ENCODE measurements around the gene COL5A1. TPM values are rescaled to one million over a fixed set of nuclear protein-coding genes. Genes with fewer than 3 reads are reported as not detected.

The COL5A1 gene
- total RNA-seq, 1 donor from 2014 or later = not detected

- no peak for DNase-seq
- Mint-ChIP-seq H3K27ac (no peak overlapping the region), H3K4me1 (peaks cover 2% of the 10 kb centered on the region), H3K27me3 (peaks cover 2% of the 10 kb centered on the region), H3K36me3 (ENCODE audit: low read depth) (no peaks in the 10 kb centered on the region), H3K4me3 (no peak overlapping the region), H3K9me3 (no peaks in the 10 kb centered on the region)
- intact Hi-C loops (cut with micrococcal nuclease) = no loop called here
Observed at GRCh38 chr9:134768709-134769351, 127.2 kb downstream of the COL5A1 start.

- H3K4me3 Mint-ChIP-seq = no peak overlapping the region
- H3K9me3 Mint-ChIP-seq = no peaks in the 10 kb centered on the region
- H3K36me3 Mint-ChIP-seq (ENCODE audit: low read depth) = no peaks in the 10 kb centered on the region
- no peak overlapping the region for H3K27ac Mint-ChIP-seq
- peaks cover 2% of the 10 kb centered on the region for H3K4me1 Mint-ChIP-seq
- intact Hi-C loops (cut with micrococcal nuclease) = no loop called here
- H3K27me3 Mint-ChIP-seq = peaks cover 2% of the 10 kb centered on the region
- no peak for DNase-seq
Observed at GRCh38 chr9:134770972-134771971, 129.7 kb downstream of the COL5A1 start.

- DNase-seq = no peak
- Mint-ChIP-seq H3K27ac (no peak overlapping the region), H3K4me1 (peaks cover 2% of the 10 kb centered on the region), H3K36me3 (ENCODE audit: low read depth) (no peaks in the 10 kb centered on the region), H3K9me3 (no peaks in the 10 kb centered on the region), H3K4me3 (no peak overlapping the region), H3K27me3 (peaks cover 2% of the 10 kb centered on the region)
- intact Hi-C loops (cut with micrococcal nuclease) = no loop called here
Observed at GRCh38 chr9:134772331-134772730, 130.7 kb downstream of the COL5A1 start.

- H3K36me3 Mint-ChIP-seq (ENCODE audit: low read depth) = no peaks in the 10 kb centered on the region
- H3K4me1 Mint-ChIP-seq = peaks cover 2% of the 10 kb centered on the region
- no peak overlapping the region for H3K27ac Mint-ChIP-seq
Observed at GRCh38 chr9:134773842-134774241, 132.2 kb downstream of the COL5A1 start.

GRCh38 chr9:134774410-134774809, 132.8 kb downstream of the COL5A1 start:
- no peak for DNase-seq
- no peaks in the 10 kb centered on the region for H3K36me3 Mint-ChIP-seq (ENCODE audit: low read depth)
- no peaks in the 10 kb centered on the region for H3K9me3 Mint-ChIP-seq
- no peak overlapping the region for H3K27ac Mint-ChIP-seq
- no peak overlapping the region for H3K4me3 Mint-ChIP-seq
- H3K27me3 Mint-ChIP-seq = peaks cover 2% of the 10 kb centered on the region
- H3K4me1 Mint-ChIP-seq = peaks cover 2% of the 10 kb centered on the region
- intact Hi-C loops (cut with micrococcal nuclease) = no loop called here

More at GRCh38 chr9:134773842-134774241, 132.2 kb downstream of the COL5A1 start:
- no peaks in the 10 kb centered on the region for H3K9me3 Mint-ChIP-seq
- H3K27me3 Mint-ChIP-seq = peaks cover 2% of the 10 kb centered on the region
- no peak for DNase-seq
- intact Hi-C loops (cut with micrococcal nuclease) = no loop called here
- no peak overlapping the region for H3K4me3 Mint-ChIP-seq

- H3K36me3 Mint-ChIP-seq (ENCODE audit: low read depth) = no peaks in the 10 kb centered on the region
- H3K27me3 Mint-ChIP-seq = peaks cover 2% of the 10 kb centered on the region
- H3K4me1 Mint-ChIP-seq = peaks cover 2% of the 10 kb centered on the region
- intact Hi-C loops (cut with micrococcal nuclease) = no loop called here
- no peak for DNase-seq
- H3K9me3 Mint-ChIP-seq = no peaks in the 10 kb centered on the region
- no peak overlapping the region for H3K27ac Mint-ChIP-seq
- H3K4me3 Mint-ChIP-seq = no peak overlapping the region
Observed at GRCh38 chr9:134775081-134775951, 133.7 kb downstream of the COL5A1 start.

GRCh38 chr9:134776080-134776796, 134.6 kb downstream of the COL5A1 start:
- Mint-ChIP-seq H3K4me1 (peaks cover 2% of the 10 kb centered on the region), H3K27me3 (peaks cover 2% of the 10 kb centered on the region), H3K27ac (no peak overlapping the region), H3K36me3 (ENCODE audit: low read depth) (no peaks in the 10 kb centered on the region), H3K4me3 (no peak overlapping the region), H3K9me3 (no peaks in the 10 kb centered on the region)
- intact Hi-C loops (cut with micrococcal nuclease) = no loop called here
- no peak for DNase-seq

GRCh38 chr9:134777153-134777552, 135.6 kb downstream of the COL5A1 start:
- Mint-ChIP-seq H3K4me1 (no peaks in the 10 kb centered on the region), H3K27ac (no peak overlapping the region), H3K36me3 (ENCODE audit: low read depth) (no peaks in the 10 kb centered on the region), H3K27me3 (no peaks in the 10 kb centered on the region), H3K9me3 (no peaks in the 10 kb centered on the region), H3K4me3 (no peak overlapping the region)
- DNase-seq = no peak
- intact Hi-C loops (cut with micrococcal nuclease) = no loop called here

- intact Hi-C loops (cut with micrococcal nuclease) = no loop called here
- Mint-ChIP-seq H3K4me3 (no peak overlapping the region), H3K27me3 (no peaks in the 10 kb centered on the region), H3K4me1 (no peaks in the 10 kb centered on the region), H3K27ac (no peak overlapping the region), H3K36me3 (ENCODE audit: low read depth) (no peaks in the 10 kb centered on the region), H3K9me3 (no peaks in the 10 kb centered on the region)
- no peak for DNase-seq
Observed at GRCh38 chr9:134778156-134778555, 136.6 kb downstream of the COL5A1 start.

- intact Hi-C loops (cut with micrococcal nuclease) = no loop called here
- no peak for DNase-seq
Observed at GRCh38 chr9:134778841-134779411, 137.3 kb downstream of the COL5A1 start.

GRCh38 chr9:134779640-134780039, 138.0 kb downstream of the COL5A1 start:
- Mint-ChIP-seq H3K9me3 (no peaks in the 10 kb centered on the region), H3K27me3 (no peaks in the 10 kb centered on the region), H3K4me3 (no peak overlapping the region), H3K36me3 (ENCODE audit: low read depth) (no peaks in the 10 kb centered on the region), H3K27ac (no peak overlapping the region), H3K4me1 (no peaks in the 10 kb centered on the region)
- intact Hi-C loops (cut with micrococcal nuclease) = no loop called here
- no peak for DNase-seq

More at GRCh38 chr9:134778841-134779411, 137.3 kb downstream of the COL5A1 start:
- no peaks in the 10 kb centered on the region for H3K36me3 Mint-ChIP-seq (ENCODE audit: low read depth)
- H3K27ac Mint-ChIP-seq = no peak overlapping the region
- no peaks in the 10 kb centered on the region for H3K4me1 Mint-ChIP-seq
- no peaks in the 10 kb centered on the region for H3K27me3 Mint-ChIP-seq
- no peaks in the 10 kb centered on the region for H3K9me3 Mint-ChIP-seq
- no peak overlapping the region for H3K4me3 Mint-ChIP-seq

- Mint-ChIP-seq H3K4me3 (no peak overlapping the region), H3K36me3 (ENCODE audit: low read depth) (no peaks in the 10 kb centered on the region), H3K4me1 (no peaks in the 10 kb centered on the region), H3K27ac (no peak overlapping the region), H3K9me3 (no peaks in the 10 kb centered on the region), H3K27me3 (no peaks in the 10 kb centered on the region)
- intact Hi-C loops (cut with micrococcal nuclease) = no loop called here
- DNase-seq = no peak
Observed at GRCh38 chr9:134781591-134782302, 140.1 kb downstream of the COL5A1 start.

Measured in activated CD4-positive, alpha-beta T cell treated with anti-CD3 and anti-CD28 coated beads, Interleukin-2, amount 10 ng/mL, durations not matched to agents 24 days and 14 days (primary cell).